AG09319 (cell line): Measurements from ENCODE around the gene LCN1.
A peak's percentile ranks its signal among the peaks of the same experiment; 100 is the strongest.

Experiments
- DNase-seq: peaks from one replicate; pipeline ENCODE4 v3.0.0-alpha.2; 2010; ENCODE audit warnings: low read depth; ENCODE audit errors: extremely low read depth
- TF ChIP-seq, protein P1 (sequence below): IDR thresholded peaks from 2 replicates; pipeline ENCODE4 v1.5.1; 2011; ENCODE audit warnings: low read depth, mild to moderate bottlenecking, inconsistent platforms, low read length, moderate library complexity

The LCN1 gene

DNA sequence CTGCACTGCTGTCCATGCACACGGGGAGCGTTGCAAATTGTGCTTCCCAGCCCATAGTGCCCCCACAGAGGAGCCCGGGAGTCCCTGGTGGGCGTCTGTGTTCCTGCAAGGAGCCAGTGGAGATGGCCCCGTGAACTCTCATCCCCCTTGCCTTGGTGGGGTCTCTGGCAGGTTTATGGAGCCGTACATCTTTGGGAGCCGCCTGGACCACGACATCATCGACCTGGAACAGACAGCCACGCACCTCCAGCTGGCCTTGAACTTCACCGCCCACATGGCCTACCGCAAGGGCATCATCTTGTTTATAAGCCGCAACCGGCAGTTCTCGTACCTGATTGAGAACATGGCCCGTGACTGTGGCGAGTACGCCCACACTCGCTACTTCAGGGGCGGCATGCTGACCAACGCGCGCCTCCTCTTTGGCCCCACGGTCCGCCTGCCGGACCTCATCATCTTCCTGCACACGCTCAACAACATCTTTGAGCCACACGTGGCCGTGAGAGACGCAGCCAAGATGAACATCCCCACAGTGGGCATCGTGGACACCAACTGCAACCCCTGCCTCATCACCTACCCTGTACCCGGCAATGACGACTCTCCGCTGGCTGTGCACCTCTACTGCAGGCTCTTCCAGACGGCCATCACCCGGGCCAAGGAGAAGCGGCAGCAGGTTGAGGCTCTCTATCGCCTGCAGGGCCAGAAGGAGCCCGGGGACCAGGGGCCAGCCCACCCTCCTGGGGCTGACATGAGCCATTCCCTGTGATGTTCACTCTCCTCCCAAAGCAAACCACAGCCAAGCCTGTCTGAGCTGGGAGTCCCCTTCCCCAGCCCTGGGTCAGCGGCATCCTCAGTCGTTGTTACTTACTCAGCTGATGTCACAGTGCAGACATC lies 17.6 kb upstream of the LCN1 start:
- no peak for DNase-seq
- TF ChIP-seq, protein P1, sequence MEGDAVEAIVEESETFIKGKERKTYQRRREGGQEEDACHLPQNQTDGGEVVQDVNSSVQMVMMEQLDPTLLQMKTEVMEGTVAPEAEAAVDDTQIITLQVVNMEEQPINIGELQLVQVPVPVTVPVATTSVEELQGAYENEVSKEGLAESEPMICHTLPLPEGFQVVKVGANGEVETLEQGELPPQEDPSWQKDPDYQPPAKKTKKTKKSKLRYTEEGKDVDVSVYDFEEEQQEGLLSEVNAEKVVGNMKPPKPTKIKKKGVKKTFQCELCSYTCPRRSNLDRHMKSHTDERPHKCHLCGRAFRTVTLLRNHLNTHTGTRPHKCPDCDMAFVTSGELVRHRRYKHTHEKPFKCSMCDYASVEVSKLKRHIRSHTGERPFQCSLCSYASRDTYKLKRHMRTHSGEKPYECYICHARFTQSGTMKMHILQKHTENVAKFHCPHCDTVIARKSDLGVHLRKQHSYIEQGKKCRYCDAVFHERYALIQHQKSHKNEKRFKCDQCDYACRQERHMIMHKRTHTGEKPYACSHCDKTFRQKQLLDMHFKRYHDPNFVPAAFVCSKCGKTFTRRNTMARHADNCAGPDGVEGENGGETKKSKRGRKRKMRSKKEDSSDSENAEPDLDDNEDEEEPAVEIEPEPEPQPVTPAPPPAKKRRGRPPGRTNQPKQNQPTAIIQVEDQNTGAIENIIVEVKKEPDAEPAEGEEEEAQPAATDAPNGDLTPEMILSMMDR, result no peak

DNA sequence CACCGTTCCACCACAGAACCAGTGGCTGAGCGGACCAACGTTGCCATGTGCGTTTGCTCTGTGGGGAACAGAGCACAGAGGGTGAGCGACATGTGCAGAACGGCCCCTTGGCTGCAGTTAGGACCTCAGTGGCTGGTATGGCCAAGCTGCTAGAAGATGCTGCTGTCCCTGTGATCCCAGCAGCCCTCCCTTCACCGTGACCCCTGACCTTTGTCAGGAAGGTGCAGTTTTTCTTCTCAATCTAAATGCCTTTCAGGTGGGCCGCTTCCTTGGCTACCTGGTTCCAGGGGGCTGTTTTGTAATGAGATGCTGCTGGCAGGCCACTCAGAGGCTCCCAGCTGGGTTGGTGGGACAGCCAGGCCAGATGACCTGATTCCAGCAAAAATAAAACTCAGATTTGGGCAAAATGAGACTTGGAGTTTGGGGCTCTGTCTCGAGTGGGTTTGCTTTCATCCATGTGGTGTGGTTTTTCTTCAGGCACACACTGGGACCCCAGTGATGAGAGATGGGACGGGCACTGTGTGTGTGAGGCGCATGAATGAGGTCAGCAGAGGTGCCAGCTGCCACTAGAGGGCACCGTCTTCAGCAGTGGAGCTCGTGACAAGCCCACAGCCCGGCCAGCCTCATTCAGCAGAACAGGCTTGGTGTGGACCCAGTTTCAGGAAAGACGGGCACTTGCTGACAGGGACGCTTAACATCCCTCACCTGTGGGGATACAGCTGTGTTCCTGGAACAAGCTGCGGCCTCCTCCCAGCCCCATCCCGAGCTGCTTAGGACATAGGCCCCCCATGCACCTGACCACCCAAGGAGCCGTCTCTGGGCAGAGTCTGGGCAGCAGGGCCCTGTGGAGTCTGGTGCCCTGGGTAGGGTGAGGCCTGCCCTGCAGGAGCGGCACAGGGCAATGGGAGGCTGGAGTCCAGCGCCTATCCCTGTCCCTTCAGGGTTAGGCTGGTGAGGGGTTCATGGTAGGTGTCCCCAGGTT lies 16.7 kb upstream of the LCN1 start:
- no peak for DNase-seq
- TF ChIP-seq, protein P1, result peak; percentile 90

DNA sequence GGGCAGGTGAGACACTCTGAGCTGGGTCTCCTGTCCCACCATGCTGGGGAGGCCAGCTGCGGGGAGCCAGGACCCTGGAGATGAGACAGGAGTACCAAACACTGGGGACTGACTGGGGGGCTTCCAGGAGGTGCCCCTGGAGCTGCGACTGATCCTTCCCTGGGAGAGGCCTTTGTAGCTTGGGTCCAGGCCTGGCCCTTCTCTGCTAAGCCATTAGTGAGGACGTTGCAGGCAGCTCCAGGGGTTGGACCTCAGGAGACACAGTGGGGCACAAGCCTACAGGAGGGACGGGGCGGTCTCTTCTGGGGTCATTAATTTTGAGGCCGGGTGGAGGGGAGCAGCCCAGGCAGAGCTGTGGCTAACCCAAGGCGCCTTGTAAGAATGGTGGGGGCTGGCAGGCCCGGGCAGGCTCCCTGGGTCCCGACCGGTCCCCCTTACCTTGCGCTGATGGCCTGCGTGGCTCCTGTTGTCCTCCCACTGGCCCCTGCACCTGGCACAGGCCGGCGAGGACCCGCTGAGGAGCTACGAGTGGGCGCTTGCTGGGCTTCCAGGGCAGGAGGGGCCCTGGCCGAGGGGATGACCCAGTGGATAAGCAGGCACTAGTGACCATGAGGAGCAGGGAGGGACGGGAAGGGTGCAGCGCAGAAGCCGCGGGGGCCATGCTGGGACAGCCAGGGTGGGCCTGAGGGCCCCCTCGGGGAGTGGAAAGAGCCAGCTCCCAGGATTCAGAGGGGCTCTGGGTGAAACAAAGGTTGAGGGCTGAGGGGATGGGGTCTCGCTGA lies 15.6 kb upstream of the LCN1 start:
- TF ChIP-seq, protein P1, result no peak

DNA sequence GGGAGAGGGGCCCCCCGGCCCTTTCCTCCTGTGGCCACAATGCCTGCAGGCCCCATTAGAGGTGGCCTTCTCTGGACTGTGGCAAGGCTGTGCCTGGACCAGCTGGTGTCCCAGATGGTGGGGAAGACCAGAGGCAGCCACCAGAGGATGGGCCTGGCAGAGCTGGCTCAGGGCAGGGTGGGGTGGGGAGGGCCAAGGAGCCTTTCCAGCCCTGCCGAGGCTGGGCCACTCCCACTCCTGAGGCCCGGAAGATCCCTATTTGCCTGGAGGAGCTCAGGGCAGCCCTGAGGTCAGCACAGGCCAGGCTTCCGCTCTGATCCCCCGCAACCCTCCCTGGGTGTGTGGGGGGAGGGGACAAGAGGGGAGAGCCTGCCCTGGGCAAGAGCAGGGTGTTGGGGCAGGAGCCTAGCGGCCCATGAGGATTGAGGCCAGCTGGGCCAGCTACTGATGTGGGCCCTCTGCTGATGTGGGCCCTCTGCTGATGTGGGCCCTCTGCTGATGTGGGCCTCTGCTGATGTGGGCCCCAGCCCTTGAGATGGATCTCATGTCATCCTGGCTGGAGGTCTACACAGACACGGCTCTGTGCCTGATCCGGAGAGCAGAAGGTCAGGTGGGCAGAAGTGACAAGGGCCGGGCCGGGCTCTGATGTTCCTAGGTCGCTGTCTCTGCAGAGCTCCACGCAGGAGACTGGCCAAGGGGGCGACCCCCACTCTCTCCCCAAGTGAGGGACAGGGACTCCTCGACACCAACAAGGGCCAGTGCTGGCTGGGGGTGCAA lies 14.7 kb upstream of the LCN1 start:
- TF ChIP-seq, protein P1, result no peak

More for the DNA sequence above, 15.6 kb upstream of the LCN1 start:
- DNase-seq, result no peak

DNA sequence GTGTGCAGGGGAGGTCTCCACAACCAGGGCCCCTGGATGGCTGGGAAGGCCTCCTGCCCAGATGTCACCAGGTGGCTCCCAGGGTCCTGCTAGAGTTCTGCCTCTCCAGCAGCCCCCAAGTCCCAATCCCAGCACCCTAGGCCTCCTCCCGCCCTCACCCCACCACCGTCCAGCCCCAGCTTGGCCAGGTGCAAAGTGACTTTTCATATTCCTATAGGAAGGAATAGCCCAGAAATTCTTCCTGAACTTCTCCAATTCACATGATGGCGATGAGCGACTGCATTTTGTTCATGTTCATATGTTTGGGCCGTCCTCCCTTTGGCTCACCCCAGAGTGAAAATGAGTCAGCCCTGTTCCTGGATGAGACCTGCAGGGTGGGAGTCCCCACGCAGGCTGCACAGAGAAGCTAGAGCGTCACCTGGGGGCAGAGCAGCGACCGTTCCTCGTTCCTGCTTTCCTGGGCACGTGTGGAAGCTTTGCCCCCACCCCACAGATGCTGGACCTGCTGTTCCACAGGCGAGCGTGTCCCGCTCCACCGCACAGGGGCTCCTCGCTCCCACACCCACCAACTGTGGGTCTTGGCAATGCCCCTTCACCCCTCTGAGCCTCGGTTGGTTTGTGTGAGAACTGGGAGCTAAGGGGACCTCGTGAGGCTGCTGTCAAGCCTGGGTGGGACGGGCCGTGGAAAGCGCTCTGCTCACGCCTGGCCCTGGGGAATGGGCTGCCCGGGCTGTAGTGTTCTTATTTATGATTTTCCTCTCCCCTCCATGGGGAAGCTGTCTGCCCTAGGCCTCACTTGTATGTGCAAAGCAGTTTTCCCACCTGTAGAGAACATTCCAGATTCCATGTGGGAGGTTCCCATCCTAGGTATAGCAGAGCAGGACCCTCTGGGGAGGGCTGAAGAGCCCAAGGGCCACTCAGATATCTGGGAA lies 13.9 kb upstream of the LCN1 start:
- DNase-seq, result no peak
- TF ChIP-seq, protein P1, result no peak

More for the DNA sequence above, 14.7 kb upstream of the LCN1 start:
- DNase-seq, result no peak
